Measurements from ENCODE around the gene CCR7.

CCR7 gene

DNA sequence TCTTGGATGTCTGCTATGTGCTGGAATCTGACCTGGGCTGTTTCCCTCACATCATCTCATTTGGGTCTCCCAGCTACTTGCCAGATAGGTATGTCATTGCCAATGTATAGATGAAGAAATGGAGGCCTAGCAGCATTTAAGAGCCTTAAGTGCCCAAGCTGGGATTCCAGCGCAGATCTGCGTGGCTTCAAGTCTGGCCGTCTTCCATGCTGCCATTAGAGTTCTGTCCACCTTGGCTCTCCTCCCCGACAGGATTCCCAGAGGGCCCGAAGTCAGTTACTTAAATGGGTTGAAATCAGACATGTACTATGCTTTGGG, 33.0 kb upstream of the CCR7 start:
- TF ChIP-seq EZH2phosphoT487 (IDR thresholded peaks at IDR 0.05; ENCODE audit: low read length) (no peak), EZH2 (optimal IDR thresholded peaks at IDR 0.05; ENCODE audit: low read depth, low read length) (no peak)
- TF ChIP-seq, protein P1, sequence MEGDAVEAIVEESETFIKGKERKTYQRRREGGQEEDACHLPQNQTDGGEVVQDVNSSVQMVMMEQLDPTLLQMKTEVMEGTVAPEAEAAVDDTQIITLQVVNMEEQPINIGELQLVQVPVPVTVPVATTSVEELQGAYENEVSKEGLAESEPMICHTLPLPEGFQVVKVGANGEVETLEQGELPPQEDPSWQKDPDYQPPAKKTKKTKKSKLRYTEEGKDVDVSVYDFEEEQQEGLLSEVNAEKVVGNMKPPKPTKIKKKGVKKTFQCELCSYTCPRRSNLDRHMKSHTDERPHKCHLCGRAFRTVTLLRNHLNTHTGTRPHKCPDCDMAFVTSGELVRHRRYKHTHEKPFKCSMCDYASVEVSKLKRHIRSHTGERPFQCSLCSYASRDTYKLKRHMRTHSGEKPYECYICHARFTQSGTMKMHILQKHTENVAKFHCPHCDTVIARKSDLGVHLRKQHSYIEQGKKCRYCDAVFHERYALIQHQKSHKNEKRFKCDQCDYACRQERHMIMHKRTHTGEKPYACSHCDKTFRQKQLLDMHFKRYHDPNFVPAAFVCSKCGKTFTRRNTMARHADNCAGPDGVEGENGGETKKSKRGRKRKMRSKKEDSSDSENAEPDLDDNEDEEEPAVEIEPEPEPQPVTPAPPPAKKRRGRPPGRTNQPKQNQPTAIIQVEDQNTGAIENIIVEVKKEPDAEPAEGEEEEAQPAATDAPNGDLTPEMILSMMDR (IDR thresholded peaks at IDR 0.05; ENCODE audit: low read length), result no peak
- Histone ChIP-seq H3K27me3 (replicated peaks; ENCODE audit: insufficient read depth, low read length) (no peaks in the 10 kb centered on the region), H3K4me3 (ENCODE audit: low read length) (peak overlapping the region; percentile 15; the same call in 1 of the 2 replicates), H3K27ac (ENCODE audit: low read length) (peak overlapping the region; percentile 46; the same call in 1 of the 2 replicates), H3K36me3 (replicated peaks; ENCODE audit: insufficient read depth, low read length) (no peaks in the 10 kb centered on the region), H2AFZ (ENCODE audit: low read length) (peak overlapping the region; percentile 45), H3K9ac (ENCODE audit: low read length) (peak overlapping the region; percentile 8; the same call in 1 of the 2 replicates), H4K20me1 (ENCODE audit: insufficient read depth, low read length) (no peaks in the 10 kb centered on the region), H3K9me2 (replicated peaks; ENCODE audit: insufficient read depth, low read length) (no peaks in the 10 kb centered on the region), H3K4me2 (ENCODE audit: low read depth, low read length) (peak overlapping the region; percentile 52), H3K9me3 (replicated peaks; ENCODE audit: insufficient read depth, low read length) (no peaks in the 10 kb centered on the region), H3K4me1 (ENCODE audit: low read length) (peaks cover 18% of the 10 kb centered on the region), H3K79me2 (ENCODE audit: low read length) (no peaks in the 10 kb centered on the region), H3F3A (ENCODE audit: insufficient read depth, low read length) (0 out of 2 replicates have a peak, but pooled peaks cover 9% of the 10 kb centered on the region)
- no peak for DNase-seq

GRCh38 chr17:40597556-40598300, 32.5 kb upstream of the CCR7 start:
- H2AFZ ChIP-seq (ENCODE audit: low read length), result peak overlapping the region; percentile 45; the same call in 1 of the 2 replicates
- H3K4me2 ChIP-seq (ENCODE audit: low read depth, low read length), result peak overlapping the region; percentile 52; the same call in 1 of the 2 replicates
- H3K9ac ChIP-seq (ENCODE audit: low read length), result no peak overlapping the region
- TF ChIP-seq, protein P1 (IDR thresholded peaks at IDR 0.05; ENCODE audit: low read length), result no peak
- TF ChIP-seq EZH2phosphoT487 (IDR thresholded peaks at IDR 0.05; ENCODE audit: low read length), result no peak
- TF ChIP-seq EZH2 (optimal IDR thresholded peaks at IDR 0.05; ENCODE audit: low read depth, low read length), result no peak
- H3K27ac ChIP-seq (ENCODE audit: low read length), result no peak overlapping the region; the same call in 1 of the 2 replicates
- H3K4me3 ChIP-seq (ENCODE audit: low read length), result no peak overlapping the region
- H3K27me3 ChIP-seq (replicated peaks; ENCODE audit: insufficient read depth, low read length), result no peaks in the 10 kb centered on the region
- no peaks in the 10 kb centered on the region for H3K36me3 ChIP-seq (replicated peaks; ENCODE audit: insufficient read depth, low read length)
- H4K20me1 ChIP-seq (ENCODE audit: insufficient read depth, low read length), result no peaks in the 10 kb centered on the region
- H3K4me1 ChIP-seq (ENCODE audit: low read length), result peaks cover 18% of the 10 kb centered on the region
- no peaks in the 10 kb centered on the region for H3K9me3 ChIP-seq (replicated peaks; ENCODE audit: insufficient read depth, low read length)
- no peaks in the 10 kb centered on the region for H3K9me2 ChIP-seq (replicated peaks; ENCODE audit: insufficient read depth, low read length)
- DNase-seq, result no peak
- no peaks in the 10 kb centered on the region for H3K79me2 ChIP-seq (ENCODE audit: low read length)
- 0 out of 2 replicates have a peak, but pooled peaks cover 9% of the 10 kb centered on the region for H3F3A ChIP-seq (ENCODE audit: insufficient read depth, low read length)

GRCh38 chr17:40597156-40597555, 31.9 kb upstream of the CCR7 start:
- Histone ChIP-seq H3K9ac (ENCODE audit: low read length) (no peak overlapping the region), H3K4me2 (ENCODE audit: low read depth, low read length) (no peak overlapping the region), H3K9me3 (replicated peaks; ENCODE audit: insufficient read depth, low read length) (no peaks in the 10 kb centered on the region), H3K4me3 (ENCODE audit: low read length) (no peak overlapping the region), H4K20me1 (ENCODE audit: insufficient read depth, low read length) (no peaks in the 10 kb centered on the region), H2AFZ (ENCODE audit: low read length) (no peak overlapping the region), H3K4me1 (ENCODE audit: low read length) (peaks cover 18% of the 10 kb centered on the region), H3K79me2 (ENCODE audit: low read length) (no peaks in the 10 kb centered on the region), H3K27me3 (replicated peaks; ENCODE audit: insufficient read depth, low read length) (no peaks in the 10 kb centered on the region), H3K9me2 (replicated peaks; ENCODE audit: insufficient read depth, low read length) (no peaks in the 10 kb centered on the region), H3K27ac (ENCODE audit: low read length) (no peak overlapping the region), H3K36me3 (replicated peaks; ENCODE audit: insufficient read depth, low read length) (no peaks in the 10 kb centered on the region), H3F3A (ENCODE audit: insufficient read depth, low read length) (0 out of 2 replicates have a peak, but pooled peaks cover 9% of the 10 kb centered on the region)
- TF ChIP-seq, protein P1 (IDR thresholded peaks at IDR 0.05; ENCODE audit: low read length), result no peak
- no peak for TF ChIP-seq EZH2 (optimal IDR thresholded peaks at IDR 0.05; ENCODE audit: low read depth, low read length)
- no peak for TF ChIP-seq EZH2phosphoT487 (IDR thresholded peaks at IDR 0.05; ENCODE audit: low read length)
- no peak for DNase-seq
